Trophoblast cell (in vitro differentiated cells and primary cell): ENCODE results near the gene GIPC2.

ENCODE experiments used
- DNase-seq, 2 donors: peaks; one replicate each; pipeline ENCODE4 v3.0.0-alpha.2; 2016
- H2AFZ ChIP-seq: 2 replicates; pipeline ENCODE4 v1.6.1; 2013; ENCODE audit warnings: low read length, moderate library complexity, mild to moderate bottlenecking; ENCODE audit not compliant: insufficient read depth, poor library complexity
- H2AK5ac ChIP-seq: 2 replicates; pipeline ENCODE4 v1.6.1; 2013; ENCODE audit warnings: mild to moderate bottlenecking, low read length
- H2BK120ac ChIP-seq: 2 replicates; pipeline ENCODE4 v1.6.1; 2013; ENCODE audit warnings: low read length, mild to moderate bottlenecking, moderate library complexity; ENCODE audit not compliant: insufficient read depth, poor library complexity
- H2BK12ac ChIP-seq: 2 replicates; pipeline ENCODE4 v1.6.1; 2013; ENCODE audit warnings: mild to moderate bottlenecking, low read length, moderate library complexity
- H2BK5ac ChIP-seq: 2 replicates; pipeline ENCODE4 v1.6.1; 2013; ENCODE audit warnings: low read length, low read depth, moderate library complexity, mild to moderate bottlenecking; ENCODE audit not compliant: poor library complexity
- H3K14ac ChIP-seq: 2 replicates; pipeline ENCODE4 v1.6.1; 2013; ENCODE audit warnings: mild to moderate bottlenecking, low read length
- H3K18ac ChIP-seq: 2 replicates; pipeline ENCODE4 v1.6.1; 2013; ENCODE audit warnings: mild to moderate bottlenecking, low read length
- H3K23ac ChIP-seq: 2 replicates; pipeline ENCODE4 v1.6.1; 2013; ENCODE audit warnings: low read length
- H3K27ac ChIP-seq: 2 replicates; pipeline ENCODE4 v1.5.1; 2013; ENCODE audit warnings: low read depth, mild to moderate bottlenecking, inconsistent platforms, low read length, moderate library complexity
- H3K27me3 ChIP-seq: 2 replicates; pipeline ENCODE4 v1.6.1; 2013; ENCODE audit warnings: inconsistent platforms, mild to moderate bottlenecking, low read length, moderate library complexity; ENCODE audit not compliant: insufficient read depth
- H3K36me3 ChIP-seq, 2 experiments: 1 replicate in 1 of 2; 2 replicates in 1 of 2; pipeline ENCODE4 v1.6.1; 2013; ENCODE audit warnings: low read length in 2 of 2, mild to moderate bottlenecking in 2 of 2, moderate library complexity in 1 of 2; ENCODE audit not compliant: insufficient read depth in 2 of 2, control insufficient read depth in 1 of 2
- H3K4ac ChIP-seq: 2 replicates; pipeline ENCODE4 v1.6.1; 2013; ENCODE audit warnings: low read depth, mild to moderate bottlenecking, low read length, moderate library complexity
- H3K4me1 ChIP-seq, 2 experiments: 1 replicate in 1 of 2; 2 replicates in 1 of 2; pipeline ENCODE4 v1.6.1; 2013; ENCODE audit warnings: low read length in 2 of 2, mild to moderate bottlenecking in 2 of 2, moderate library complexity in 1 of 2; ENCODE audit not compliant: insufficient read depth in 2 of 2, control insufficient read depth in 1 of 2
- H3K4me2 ChIP-seq: 2 replicates; pipeline ENCODE4 v1.6.1; 2013; ENCODE audit warnings: inconsistent platforms, mild to moderate bottlenecking, low read length, moderate library complexity
- H3K4me3 ChIP-seq: 2 replicates; pipeline ENCODE4 v1.5.1; 2013; ENCODE audit warnings: mild to moderate bottlenecking, low read depth, low read length, inconsistent platforms
- H3K79me1 ChIP-seq: one replicate; pipeline ENCODE4 v1.6.1; 2013; ENCODE audit warnings: low read length
- H3K79me2 ChIP-seq: 2 replicates; pipeline ENCODE4 v1.6.1; 2013; ENCODE audit warnings: low read length, mild to moderate bottlenecking; ENCODE audit not compliant: control insufficient read depth, insufficient read depth, poor library complexity
- H3K9ac ChIP-seq: 2 replicates; pipeline ENCODE4 v1.6.1; 2013; ENCODE audit warnings: mild to moderate bottlenecking, low read length
- H3K9me3 ChIP-seq: 2 replicates; pipeline ENCODE4 v1.6.1; 2013; ENCODE audit warnings: low read depth, mild to moderate bottlenecking, control low read depth, inconsistent platforms, low read length; ENCODE audit not compliant: insufficient read depth
- H4K12ac ChIP-seq: 2 replicates; pipeline ENCODE4 v1.6.1; 2013; ENCODE audit warnings: low read depth, mild to moderate bottlenecking, low read length, moderate library complexity
- H4K8ac ChIP-seq: 2 replicates; pipeline ENCODE4 v1.6.1; 2013; ENCODE audit warnings: low read depth, mild to moderate bottlenecking, low read length, moderate library complexity
- H4K91ac ChIP-seq: one replicate; pipeline ENCODE4 v1.6.1; 2013; ENCODE audit warnings: low read depth, mild to moderate bottlenecking, low read length, moderate library complexity
- WGBS: extraction: QIAGEN DNeasy Blood & Tissue Kit; methylation state at CpG from one replicate; pipeline ENCODE4 v1.1.7; 2013; ENCODE audit warnings: missing lambda C conversion rate; ENCODE audit not compliant: insufficient read length, insufficient coverage; ENCODE audit errors: extremely low coverage; 5-methylcytosine and 5-hydroxymethylcytosine counted together

Gene GIPC2

GRCh38 chr1:78121710-78122109 is 75.9 kb downstream of the GIPC2 start:
- Histone ChIP-seq H3K36me3 (no peaks in the 10 kb centered on the region), H3K4me1 (no peaks in the 10 kb centered on the region), H3K79me2 (no peaks in the 10 kb centered on the region), H3K27ac (no peak overlapping the region), H3K18ac (no peak overlapping the region), H2AK5ac (no peak overlapping the region), H3K14ac (no peak overlapping the region), H2BK12ac (no peak overlapping the region), H3K23ac (no peak overlapping the region), H2AFZ (no peak overlapping the region), H4K8ac (no peak overlapping the region), H3K4me2 (no peak overlapping the region), H3K9me3 (no peaks in the 10 kb centered on the region), H2BK120ac (no peak overlapping the region), H2BK5ac (no peak overlapping the region), H4K12ac (no peak overlapping the region), H4K91ac (no peak overlapping the region), H3K4ac (no peak overlapping the region), H3K27me3 (no peaks in the 10 kb centered on the region), H3K79me1 (no peaks in the 10 kb centered on the region), H3K4me3 (no peak overlapping the region), H3K9ac (no peak overlapping the region)
- no CpG with 5 or more reads among the region's 2 CpGs for WGBS
- peak; percentile 50 to 67 for DNase-seq

DNA sequence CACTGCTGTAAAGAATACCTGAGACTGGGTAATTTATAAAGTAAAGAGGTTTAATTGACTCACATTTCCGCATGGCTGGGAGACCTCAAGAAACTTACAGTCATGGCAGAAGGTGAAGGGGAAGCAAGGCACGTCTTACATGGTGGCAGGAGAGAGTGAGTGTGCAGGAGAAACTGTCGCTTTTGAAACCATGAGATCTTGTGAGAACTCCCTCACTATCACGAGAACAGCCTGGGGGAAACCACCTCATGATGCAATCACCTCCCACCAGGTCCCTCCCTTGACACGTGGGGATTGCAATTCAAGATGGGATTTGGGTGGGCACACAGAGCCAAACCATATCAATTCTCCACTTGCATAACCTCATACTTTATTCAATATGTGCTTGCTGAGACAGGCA is 76.6 kb downstream of the GIPC2 start:
- H2BK12ac ChIP-seq, result no peak overlapping the region
- H3K14ac ChIP-seq, result no peak overlapping the region
- H3K23ac ChIP-seq, result no peak overlapping the region
- H3K9ac ChIP-seq, result no peak overlapping the region
- H3K27me3 ChIP-seq, result no peaks in the 10 kb centered on the region
- H3K79me2 ChIP-seq, result no peaks in the 10 kb centered on the region
- no CpG with 5 or more reads among the region's 5 CpGs for WGBS
- H4K12ac ChIP-seq, result no peak overlapping the region
- no peak overlapping the region for H4K8ac ChIP-seq
- H3K27ac ChIP-seq, result no peak overlapping the region
- no peak for DNase-seq
- H2AK5ac ChIP-seq, result no peak overlapping the region
- H3K36me3 ChIP-seq, result no peaks in the 10 kb centered on the region
- no peak overlapping the region for H4K91ac ChIP-seq
- H2BK5ac ChIP-seq, result no peak overlapping the region
- H3K79me1 ChIP-seq, result no peaks in the 10 kb centered on the region
- H3K4me2 ChIP-seq, result no peak overlapping the region
- no peak overlapping the region for H2BK120ac ChIP-seq
- no peak overlapping the region for H3K4ac ChIP-seq
- no peaks in the 10 kb centered on the region for H3K9me3 ChIP-seq
- H3K4me1 ChIP-seq, result no peaks in the 10 kb centered on the region
- no peak overlapping the region for H3K18ac ChIP-seq
- H3K4me3 ChIP-seq, result no peak overlapping the region
- no peak overlapping the region for H2AFZ ChIP-seq

DNA sequence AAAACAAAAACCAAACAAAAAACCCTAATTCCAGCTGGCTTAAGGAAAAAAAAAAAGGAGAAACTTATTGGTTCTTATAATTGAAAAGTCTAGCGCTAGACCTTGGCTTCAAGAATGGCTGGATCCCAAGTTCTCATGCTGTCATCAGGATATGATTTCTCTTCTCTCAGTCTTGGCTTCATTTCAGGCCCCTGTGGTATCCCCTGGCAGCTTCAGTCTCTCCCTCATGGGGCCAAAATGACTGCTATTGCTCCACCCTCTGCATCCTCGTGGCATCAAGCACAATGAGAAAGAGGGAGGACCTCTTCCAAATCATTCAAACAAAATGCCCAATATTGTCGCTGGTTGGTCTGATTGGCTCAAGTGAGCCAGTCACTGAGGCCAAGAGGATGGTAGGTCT is 80.7 kb downstream of the GIPC2 start:
- no peak overlapping the region for H2AFZ ChIP-seq
- H2BK120ac ChIP-seq, result no peak overlapping the region
- H2BK12ac ChIP-seq, result no peak overlapping the region
- no peak overlapping the region for H3K27ac ChIP-seq
- no peak overlapping the region for H3K4ac ChIP-seq
- H3K79me1 ChIP-seq, result no peaks in the 10 kb centered on the region
- no peak overlapping the region for H4K91ac ChIP-seq
- H3K23ac ChIP-seq, result no peak overlapping the region
- no peaks in the 10 kb centered on the region for H3K9me3 ChIP-seq
- no CpG with 5 or more reads among the region's 3 CpGs for WGBS
- no peak for DNase-seq
- H4K8ac ChIP-seq, result no peak overlapping the region
- H2BK5ac ChIP-seq, result no peak overlapping the region
- H3K18ac ChIP-seq, result no peak overlapping the region
- H3K4me2 ChIP-seq, result no peak overlapping the region
- H3K4me1 ChIP-seq, result no peaks in the 10 kb centered on the region
- H2AK5ac ChIP-seq, result no peak overlapping the region
- H3K9ac ChIP-seq, result no peak overlapping the region
- no peak overlapping the region for H4K12ac ChIP-seq
- H3K79me2 ChIP-seq, result no peaks in the 10 kb centered on the region
- no peaks in the 10 kb centered on the region for H3K36me3 ChIP-seq
- H3K14ac ChIP-seq, result no peak overlapping the region
- no peaks in the 10 kb centered on the region for H3K27me3 ChIP-seq
- no peak overlapping the region for H3K4me3 ChIP-seq

DNA sequence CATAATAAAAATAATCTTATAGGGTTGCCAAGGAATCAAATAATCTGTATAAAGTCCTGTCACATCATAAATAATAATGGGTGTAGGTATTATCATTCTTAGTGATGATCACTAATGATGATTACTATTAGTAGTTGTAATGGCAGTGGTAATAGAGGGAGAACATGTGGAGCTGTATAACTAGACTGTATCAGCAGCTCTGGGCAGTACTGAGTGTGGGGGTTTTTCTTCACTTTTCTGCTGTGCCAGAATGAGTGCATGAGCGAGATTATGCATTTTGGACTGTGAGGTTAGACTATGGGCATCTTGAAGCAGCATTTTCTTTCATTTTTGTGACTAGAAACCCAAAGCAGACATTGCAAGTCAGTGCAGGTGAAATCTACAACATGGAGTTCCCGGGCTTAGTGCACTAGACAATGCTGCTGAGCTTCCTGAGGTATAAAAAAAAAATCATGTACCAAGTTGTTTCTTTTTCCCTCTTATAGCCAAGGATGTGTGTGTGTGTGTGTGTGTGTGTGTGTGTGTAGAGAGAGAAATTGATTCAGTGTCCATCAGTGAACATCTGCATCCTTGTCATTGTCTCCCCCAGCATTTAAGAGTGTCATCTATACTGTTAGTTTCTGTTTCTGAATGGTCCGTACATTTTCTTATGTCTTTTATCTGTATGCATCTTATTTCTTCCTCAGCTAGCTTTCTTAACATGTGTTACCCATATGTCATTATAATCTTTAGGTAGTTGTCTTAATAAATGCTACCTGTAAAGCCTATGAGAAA is 86.6 kb downstream of the GIPC2 start:
- Histone ChIP-seq H3K4me2 (no peak overlapping the region), H3K27me3 (no peaks in the 10 kb centered on the region), H2AFZ (no peak overlapping the region), H3K23ac (no peak overlapping the region), H4K8ac (no peak overlapping the region), H3K9me3 (no peaks in the 10 kb centered on the region), H2BK5ac (no peak overlapping the region), H4K91ac (no peak overlapping the region), H3K27ac (no peak overlapping the region), H3K18ac (no peak overlapping the region), H3K9ac (no peak overlapping the region), H4K12ac (no peak overlapping the region), H3K4me3 (no peak overlapping the region), H2BK12ac (no peak overlapping the region), H3K14ac (no peak overlapping the region), H3K79me2 (no peaks in the 10 kb centered on the region), H3K79me1 (no peaks in the 10 kb centered on the region), H2BK120ac (no peak overlapping the region), H2AK5ac (no peak overlapping the region), H3K4ac (no peak overlapping the region), H3K4me1 (no peaks in the 10 kb centered on the region), H3K36me3 (no peaks in the 10 kb centered on the region)
- no CpG with 5 or more reads among the region's 3 CpGs for WGBS
- DNase-seq, result no peak
